Stimulated activated CD8-positive, alpha-beta memory T cell treated with anti-CD3 and anti-CD28 coated beads, Interleukin-12 subunit alpha, Interleukin-12 subunit beta, amount 100 ng/mL, for 1 hour (primary cell): ENCODE data around the gene TMEM245.

ENCODE experiments used
- DNase-seq: peaks from one replicate; pipeline ENCODE4 v3.0.0-alpha.2; 2020; ENCODE audit warnings: low read depth

The TMEM245 gene

GRCh38 chr9:109119439-109120203 lies at the start of gene TMEM245:
TMEM245 (minus strand) TSS chr9:109119947; CDS start chr9:109119913, 34 bp downstream.
- DNase-seq = peak; percentile 86

GRCh38 chr9:109168170-109168569 lies 48.4 kb upstream of the TMEM245 start:
- DNase-seq = no peak

DNA sequence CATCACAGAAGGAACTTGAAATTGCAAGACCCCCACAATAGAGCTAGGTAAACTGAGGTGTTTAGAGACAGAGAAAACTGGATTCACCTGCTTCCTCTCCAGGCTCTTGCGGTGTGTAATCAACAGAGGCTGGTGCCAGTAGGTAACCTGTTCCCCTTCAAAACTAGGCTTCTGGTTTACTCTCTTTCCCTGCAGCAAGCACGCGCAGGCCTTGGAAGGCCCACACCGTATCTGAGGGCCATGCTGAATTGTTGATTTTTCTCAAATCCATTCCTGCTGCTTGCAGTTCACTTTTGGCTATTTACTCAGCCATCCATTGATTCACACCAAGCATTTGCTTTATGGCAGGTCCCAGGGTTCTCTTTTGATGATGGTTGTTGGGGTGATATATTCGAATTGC lies 48.0 kb upstream of the TMEM245 start:
- no peak for DNase-seq

DNA sequence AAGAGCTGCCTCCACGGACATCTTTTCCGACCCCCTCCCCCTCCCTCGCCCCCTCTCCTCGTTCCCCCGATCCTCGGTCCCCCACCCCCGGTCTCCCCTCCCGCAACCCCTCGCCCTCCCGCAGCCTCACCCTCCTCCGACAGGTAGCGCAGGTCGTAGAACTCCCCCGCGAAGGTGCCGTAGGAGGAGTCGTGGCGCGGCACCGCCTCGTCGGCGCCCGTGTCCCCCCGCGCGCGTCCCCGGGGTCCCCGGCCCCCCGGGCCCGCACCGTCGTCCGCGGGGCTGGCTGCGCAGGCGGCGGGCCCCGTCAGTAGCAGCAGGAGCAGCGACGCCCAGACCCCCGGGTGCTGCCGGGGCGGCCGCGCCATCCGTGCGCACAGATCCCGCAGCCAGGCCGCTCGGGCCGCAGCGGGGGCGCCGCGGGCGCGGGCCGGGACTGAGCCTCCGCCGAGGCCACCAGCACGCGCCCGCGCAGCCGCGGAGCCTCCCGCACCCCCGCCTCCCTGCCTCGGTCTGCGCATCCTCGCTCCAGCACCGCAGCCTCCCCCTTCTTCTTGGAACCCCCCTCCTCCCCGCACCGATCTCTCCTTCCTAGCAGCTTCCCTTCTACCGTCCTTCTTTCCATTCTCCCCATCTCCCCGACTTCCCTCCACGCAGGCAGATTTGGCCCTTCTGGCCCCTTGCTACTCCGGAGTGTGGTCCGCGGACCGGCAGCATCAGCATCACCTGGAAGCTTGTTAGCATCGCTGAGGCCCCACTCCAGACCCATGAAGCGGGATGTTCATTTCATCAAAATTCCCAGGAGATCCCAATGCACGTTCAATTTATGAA lies 47.2 kb upstream of the TMEM245 start, which contains the start of gene FRRS1L:
FRRS1L (minus strand) TSS at position 479 of the 831 bp plus-strand sequence; CDS start at position 368, 111 bp downstream.
- DNase-seq = no peak

- no peak for DNase-seq
Measured at GRCh38 chr9:109166171-109166770, 46.5 kb upstream of the TMEM245 start.

- no peak for DNase-seq
Measured at GRCh38 chr9:109164042-109164441, 44.3 kb upstream of the TMEM245 start.

- DNase-seq = no peak
Measured at GRCh38 chr9:109163194-109163593, 43.4 kb upstream of the TMEM245 start.

DNA sequence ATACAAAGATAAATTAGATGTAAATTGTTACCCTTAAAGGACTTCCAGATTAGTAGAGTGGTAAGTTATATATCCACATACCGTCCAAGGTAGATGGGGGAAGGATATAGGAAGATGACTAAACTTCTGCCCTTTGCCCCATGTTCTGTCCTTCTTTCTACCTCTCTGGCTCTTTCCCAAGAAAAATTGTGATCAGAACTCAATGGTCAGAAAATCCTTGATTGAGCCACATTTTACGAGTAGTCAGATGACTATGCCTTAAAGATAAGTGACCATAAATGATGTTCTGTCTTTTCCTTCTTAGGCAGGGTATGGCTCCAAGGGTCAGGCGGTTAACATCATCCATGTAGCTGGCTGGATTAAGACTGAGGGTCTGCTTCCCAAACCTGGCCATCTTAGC lies 42.9 kb upstream of the TMEM245 start:
- DNase-seq = no peak

DNA sequence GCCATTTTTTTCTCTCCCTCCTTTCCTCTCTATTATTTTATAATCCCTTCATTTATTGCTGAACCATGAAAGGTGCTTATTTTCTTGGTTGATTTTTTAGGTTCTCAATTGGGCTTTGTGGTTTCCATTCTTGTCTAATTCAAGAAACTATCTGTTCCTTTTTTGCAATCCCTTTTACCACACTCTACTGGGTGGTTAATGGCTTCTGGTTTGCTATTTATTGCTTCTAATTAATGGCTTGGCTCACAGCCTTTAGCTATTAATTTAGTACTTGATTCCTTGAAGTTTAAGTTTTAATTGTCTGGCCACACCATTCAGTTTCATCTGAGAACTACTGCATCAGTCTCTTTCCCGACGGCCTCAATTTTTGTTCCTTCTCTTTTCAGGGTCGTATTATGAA lies 41.7 kb upstream of the TMEM245 start:
- DNase-seq = no peak

GRCh38 chr9:109159583-109159982 lies 39.8 kb upstream of the TMEM245 start:
- DNase-seq = no peak

DNA sequence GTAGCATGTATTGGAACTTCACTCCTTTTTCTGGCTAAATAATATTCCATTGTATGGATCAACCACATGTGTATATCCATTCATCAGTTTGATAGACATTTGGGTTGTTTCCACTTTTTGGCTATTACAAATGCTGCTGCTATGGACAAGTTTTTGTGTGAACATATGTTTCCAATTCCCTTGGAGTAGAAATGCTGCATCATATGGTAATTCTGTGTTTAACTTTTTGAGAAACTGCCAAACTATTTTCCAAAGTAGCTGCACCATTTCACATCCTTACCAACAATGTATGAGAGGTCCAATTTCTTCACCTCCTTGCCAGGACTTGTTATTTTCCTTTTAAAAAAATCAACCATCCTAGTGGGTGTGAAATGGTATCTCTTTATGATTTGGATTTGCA lies 38.9 kb upstream of the TMEM245 start:
- no peak for DNase-seq

DNA sequence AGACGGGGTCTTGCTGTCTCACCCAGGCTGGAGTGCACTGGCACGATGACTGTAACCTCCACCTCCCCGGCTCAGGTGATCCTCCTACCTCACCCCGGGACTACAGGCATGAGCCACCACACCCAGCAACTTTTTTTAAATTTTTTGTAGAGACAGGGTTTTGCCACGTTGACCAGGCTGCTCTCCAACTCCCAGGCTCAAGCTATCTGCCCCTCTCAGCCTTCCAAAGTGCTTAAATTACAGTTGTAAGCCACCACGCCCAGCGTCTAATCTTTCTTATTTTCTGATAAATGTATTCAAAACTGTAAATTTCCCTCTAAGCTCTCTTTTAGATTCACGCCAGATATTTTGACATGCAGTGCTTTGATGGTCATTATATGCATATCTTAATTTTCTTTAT lies 37.0 kb upstream of the TMEM245 start:
- DNase-seq = no peak

- DNase-seq = no peak
Measured at GRCh38 chr9:109150925-109151545, 31.3 kb upstream of the TMEM245 start.

DNA sequence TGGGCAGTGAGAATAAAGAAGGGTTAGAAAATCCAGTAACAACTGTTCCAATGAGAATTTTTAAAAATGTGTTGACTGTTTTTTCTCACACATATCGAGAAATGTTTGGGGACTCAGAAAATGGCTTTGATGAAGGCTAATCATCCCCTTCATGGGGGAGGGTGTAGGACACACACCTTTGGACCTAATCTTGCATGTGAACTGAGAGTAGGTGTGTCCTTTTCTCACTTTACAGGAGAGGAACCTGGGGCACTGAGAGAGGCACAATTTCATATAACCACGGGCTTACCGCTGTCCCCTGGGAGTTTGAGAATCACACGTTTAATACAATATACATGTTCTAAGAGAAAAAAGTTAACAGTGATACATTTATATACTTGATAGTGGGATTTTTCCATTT lies 30.0 kb upstream of the TMEM245 start:
- DNase-seq = no peak

- no peak for DNase-seq
Measured at GRCh38 chr9:109149089-109149488, 29.3 kb upstream of the TMEM245 start.

- DNase-seq = no peak
Measured at GRCh38 chr9:109145051-109145450, 25.3 kb upstream of the TMEM245 start.

DNA sequence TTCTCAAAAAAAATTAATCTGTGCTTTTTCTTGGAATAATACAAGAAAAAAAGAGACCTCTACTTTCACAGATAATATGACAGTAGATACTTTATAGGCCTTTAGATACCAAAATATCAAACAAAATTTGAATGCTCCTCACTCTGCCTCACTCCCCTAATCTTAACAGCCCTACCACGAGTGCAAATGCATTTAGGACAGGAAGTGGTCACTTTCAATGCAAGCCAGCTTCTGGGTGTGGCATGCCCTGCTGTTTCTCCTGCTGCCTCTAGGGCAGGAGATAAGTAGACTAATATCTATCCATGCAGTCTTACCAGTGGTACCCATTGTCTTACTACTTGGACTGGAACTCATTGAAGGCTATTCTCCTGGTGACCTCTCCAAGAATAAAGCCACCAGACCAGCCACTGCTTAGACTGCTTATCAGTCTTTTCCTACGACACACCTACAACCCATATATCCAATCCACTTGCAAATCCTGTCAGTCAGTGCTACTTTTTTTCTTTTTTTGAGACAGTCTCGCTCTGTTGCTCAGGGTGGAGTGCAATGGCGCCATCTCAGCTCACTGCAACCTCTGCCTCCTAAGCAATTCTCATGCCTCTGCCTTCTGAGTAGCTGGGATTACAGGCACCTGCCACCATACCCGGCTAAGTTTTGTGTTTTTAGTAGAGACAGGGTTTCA lies 24.3 kb upstream of the TMEM245 start:
- DNase-seq = no peak

DNA sequence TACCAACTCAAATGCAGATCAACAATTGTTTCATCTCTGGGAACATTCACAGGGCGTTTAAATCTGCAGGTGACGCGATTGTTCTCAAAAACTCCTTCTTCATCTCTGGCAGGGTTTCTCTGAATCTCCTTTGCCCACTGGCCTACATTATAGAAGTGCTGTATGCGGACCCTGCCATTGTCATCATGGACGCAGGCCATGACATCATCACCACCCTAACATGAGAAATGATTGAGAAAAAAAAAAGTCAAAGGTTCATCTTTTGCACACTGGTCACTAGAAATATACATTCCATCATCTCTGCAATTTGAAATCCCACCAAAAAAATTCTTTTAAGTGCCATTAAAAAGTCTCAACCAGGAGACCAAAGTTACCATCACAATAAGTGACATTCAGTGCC lies 21.6 kb upstream of the TMEM245 start:
- no peak for DNase-seq

DNA sequence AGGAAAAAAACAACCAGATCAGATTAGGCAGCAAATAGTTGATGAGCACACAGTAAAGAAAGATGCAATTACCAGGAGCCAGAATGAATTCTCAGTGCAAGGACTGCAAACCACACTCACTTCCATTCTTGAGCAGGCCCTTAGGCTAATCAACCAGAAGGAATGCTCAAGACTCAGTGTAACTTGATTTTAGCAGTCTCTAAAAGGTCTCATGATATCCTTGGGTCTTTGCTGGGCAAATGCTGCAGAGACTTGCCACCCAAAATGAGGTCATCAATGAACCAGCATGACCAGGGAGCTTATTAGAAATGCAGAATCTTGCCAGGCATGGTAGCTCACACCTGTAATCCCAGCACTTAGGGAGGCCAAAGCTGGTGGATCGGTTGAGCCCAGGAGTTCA lies 20.1 kb upstream of the TMEM245 start:
- no peak for DNase-seq

GRCh38 chr9:109138421-109138820 lies 18.7 kb upstream of the TMEM245 start:
- no peak for DNase-seq

DNA sequence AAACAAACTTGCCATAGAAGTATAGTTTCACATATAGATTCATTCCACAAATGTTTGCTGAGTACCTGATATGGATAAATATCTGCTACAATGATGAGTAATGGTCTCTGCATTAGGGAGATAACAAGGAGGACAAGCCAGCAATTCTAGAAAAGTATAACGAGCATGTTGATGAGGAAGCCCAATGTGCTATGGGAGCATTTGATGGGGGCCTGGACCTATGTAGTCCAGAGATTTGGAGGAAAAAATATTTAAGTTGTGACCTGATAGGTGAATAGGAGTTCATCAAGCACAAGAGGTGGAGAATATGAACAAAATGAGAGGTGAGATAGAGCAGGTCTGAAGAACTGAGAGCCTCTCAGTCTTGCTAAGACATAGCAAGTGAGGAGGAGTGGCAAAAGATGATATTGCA lies 14.4 kb upstream of the TMEM245 start:
- DNase-seq = no peak

DNA sequence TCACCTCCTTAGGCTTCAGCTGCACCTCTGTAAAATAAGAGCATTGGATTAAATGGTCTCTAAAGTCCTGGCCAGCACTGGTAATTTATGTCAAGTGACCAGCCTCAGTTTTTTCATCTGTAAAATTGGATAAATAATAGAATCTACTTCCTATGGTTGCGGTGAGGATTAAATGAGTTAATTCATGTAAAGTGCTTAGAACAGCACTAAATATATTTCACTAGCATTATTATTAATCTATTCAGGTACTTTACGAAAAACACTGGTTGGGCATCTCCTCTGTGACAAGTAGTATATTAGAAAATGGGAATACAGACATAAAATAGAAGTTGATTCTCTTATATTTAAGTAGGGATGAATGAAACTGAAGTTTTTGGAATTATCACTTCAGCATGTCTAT lies 13.8 kb upstream of the TMEM245 start:
- DNase-seq = no peak
